NCI-H2107 treated with DMSO at 0.1 percent for 48 hours (cell line): ENCODE results near the gene PFDN2.
A peak's percentile ranks its signal among the peaks of the same experiment; 100 is the strongest.
"Not testable (repeated sequence)": the region's sequence is repeated elsewhere in the genome, so short reads cannot be mapped to it uniquely, and the experiment has no call there.

Source experiments
- DNase-seq: peaks from one replicate; lab custom pipeline; 2025; ENCODE audit not compliant: unreplicated experiment; lab: John Stamatoyannopoulos, UW

The PFDN2 gene

GRCh38 chr1:161139766-161140165 lies 21.9 kb upstream of the PFDN2 start:
- DNase-seq = peak; percentile 51

GRCh38 chr1:161138431-161138830 lies 20.6 kb upstream of the PFDN2 start:
- DNase-seq = no peak

GRCh38 chr1:161137881-161138280 lies 20.0 kb upstream of the PFDN2 start:
- no peak for DNase-seq

GRCh38 chr1:161133220-161133740 lies 15.4 kb upstream of the PFDN2 start:
- no peak for DNase-seq

- peak; percentile 99 for DNase-seq
Observed at GRCh38 chr1:161132410-161133219, 14.8 kb upstream of the PFDN2 start, which contains the start of gene DEDD. DEDD (minus strand) TSS chr1:161132667; CDS start chr1:161124462, 8,205 bp downstream.

- no peak for DNase-seq
Observed at GRCh38 chr1:161131523-161132409, 13.9 kb upstream of the PFDN2 start.

GRCh38 chr1:161130266-161130665 lies 12.4 kb upstream of the PFDN2 start:
- no peak for DNase-seq

GRCh38 chr1:161128591-161129420 lies 11.0 kb upstream of the PFDN2 start:
- no peak for DNase-seq

GRCh38 chr1:161127649-161128048 lies 9.8 kb upstream of the PFDN2 start:
- no peak for DNase-seq

- DNase-seq = no peak
Observed at GRCh38 chr1:161122967-161123366, 5.1 kb upstream of the PFDN2 start.

GRCh38 chr1:161121834-161122233 lies 4.0 kb upstream of the PFDN2 start:
- no peak for DNase-seq

GRCh38 chr1:161121042-161121650 lies 3.3 kb upstream of the PFDN2 start:
- no peak for DNase-seq

GRCh38 chr1:161119092-161119903 lies 1.5 kb upstream of the PFDN2 start:
- DNase-seq = no peak

GRCh38 chr1:161115961-161116360 lies 1.9 kb downstream of the PFDN2 start:
- DNase-seq = not testable (repeated sequence)

- no peak for DNase-seq
Observed at GRCh38 chr1:161115132-161115711, 2.6 kb downstream of the PFDN2 start.

GRCh38 chr1:161114556-161114955 lies 3.3 kb downstream of the PFDN2 start:
- DNase-seq = no peak

- DNase-seq = no peak
Observed at GRCh38 chr1:161113915-161114314, 3.9 kb downstream of the PFDN2 start.

- no peak for DNase-seq
Observed at GRCh38 chr1:161111527-161111926, 6.3 kb downstream of the PFDN2 start.

- no peak for DNase-seq
Observed at GRCh38 chr1:161111117-161111516, 6.7 kb downstream of the PFDN2 start.
